B cell (primary cell): ENCODE measurements around the gene TMEM52. TPM values are rescaled to one million over a fixed set of nuclear protein-coding genes. Genes with fewer than 3 reads are reported as not detected.

Experiments used
- ATAC-seq: fragments of 200-7000 bp; cut with Tn5 transposase; one replicate; pipeline ENCODE4 v1.10.0; 2021; ENCODE audit warnings: low read depth, mild to moderate bottlenecking, moderate number of reproducible peaks, moderate library complexity
- CTCF ChIA-PET: fragments of 350-600 bp; sonication (Branson Sonifier 250); formaldehyde crosslinking; loops from one replicate; lab custom pipeline; 2021; ENCODE audit warnings: antibody characterized with exemption, inconsistent platforms; lab: Charles Lee
- POLR2A ChIA-PET: fragments of 350-600 bp; sonication (Branson Sonifier 250); formaldehyde crosslinking; loops from one replicate; lab custom pipeline; 2021; ENCODE audit warnings: antibody characterized with exemption; lab: Charles Lee
- DNase-seq: peaks from one replicate; pipeline ENCODE4 v3.0.0; 2013
- H2AFZ ChIP-seq: 2 replicates; pipeline ENCODE4 v1.6.1; 2012; ENCODE audit warnings: mild to moderate bottlenecking, low read depth, low read length; ENCODE audit not compliant: insufficient read depth, poor library complexity, severe bottlenecking
- H3K27ac ChIP-seq, 2 donors: 1 replicate in 1 of 2; 2 replicates in 1 of 2; pipeline ENCODE4 v1.5.1; 2012 to 2013; ENCODE audit warnings: low read length in 2 of 2, mild to moderate bottlenecking in 2 of 2, moderate library complexity in 1 of 2
- H3K27me3 ChIP-seq, 4 experiments: fragments of 200-600 bp in 1 of 4; sonication (generic) in 1 of 4; replicated peaks in 1 of 4; 1 replicate in 2 of 4; 2 replicates in 2 of 4; pipeline versions ENCODE4 v1.6.1 to v1.7.0; 2013 to 2016; ENCODE audit warnings: low read length in 3 of 4, mild to moderate bottlenecking in 2 of 4, mixed read lengths in 1 of 4, moderate library complexity in 1 of 4; ENCODE audit not compliant: insufficient read depth in 4 of 4, control insufficient read depth in 3 of 4; ENCODE audit errors: control extremely low read depth in 1 of 4
- H3K36me3 ChIP-seq, 2 experiments: replicated peaks in 1 of 2; 1 replicate in 1 of 2; 2 replicates in 1 of 2; pipeline versions ENCODE4 v1.6.1 to v1.7.1; 2013; ENCODE audit warnings: low read length in 1 of 2; ENCODE audit not compliant: insufficient read depth in 2 of 2, control insufficient read depth in 1 of 2; ENCODE audit errors: control extremely low read depth in 1 of 2, extremely low read depth in 1 of 2
- H3K4me1 ChIP-seq, 2 donors: fragments of 200-600 bp in 1 of 2; sonication (generic) in 1 of 2; 1 replicate in 1 of 2; 2 replicates in 1 of 2; pipeline versions ENCODE4 v1.5.1 to v1.6.1; 2013 to 2017; ENCODE audit warnings: low read length in 2 of 2; ENCODE audit not compliant: control insufficient read depth in 2 of 2, insufficient read depth in 2 of 2
- H3K4me2 ChIP-seq: replicated peaks from 2 replicates; pipeline ENCODE3; 2012; ENCODE audit warnings: mild to moderate bottlenecking, low read depth, low read length; ENCODE audit not compliant: poor library complexity, severe bottlenecking
- H3K4me3 ChIP-seq, 5 experiments: fragments of 200-600 bp in 1 of 5; sonication (generic) in 1 of 5; 1 replicate in 3 of 5; 2 replicates in 2 of 5; pipeline versions ENCODE4 v1.5.1 to v1.7.0; 2011 to 2016; ENCODE audit warnings: low read length in 4 of 5, mild to moderate bottlenecking in 4 of 5, low read depth in 2 of 5, control low read depth in 1 of 5, moderate library complexity in 1 of 5; ENCODE audit not compliant: insufficient read depth in 1 of 5; ENCODE audit errors: control extremely low read depth in 1 of 5, extremely low read depth in 1 of 5
- H3K79me2 ChIP-seq: fragments of 200-600 bp; sonication (generic); one replicate; pipeline ENCODE4 v1.6.0; 2016; ENCODE audit warnings: low read length; ENCODE audit not compliant: control insufficient read depth, insufficient read depth
- H3K9ac ChIP-seq: fragments of 200-600 bp; sonication (generic); 2 replicates; pipeline ENCODE4 v1.6.1; 2017; ENCODE audit warnings: mild to moderate bottlenecking, low read length, moderate library complexity
- H3K9me3 ChIP-seq, 3 donors: one replicate each; pipeline versions ENCODE4 v1.6.1 to v1.7.1; 2013; ENCODE audit warnings: low read length in 2 of 3; ENCODE audit not compliant: control insufficient read depth in 2 of 3, insufficient read depth in 1 of 3; ENCODE audit errors: control extremely low read depth in 1 of 3
- H4K20me1 ChIP-seq: 2 replicates; pipeline ENCODE4 v1.6.0; 2012; ENCODE audit warnings: mild to moderate bottlenecking, low read length; ENCODE audit not compliant: insufficient read depth, control insufficient read depth, poor library complexity, severe bottlenecking
- H3K27ac Mint-ChIP-seq: one replicate; pipeline ENCODE4 v1.8.0; 2021; ENCODE audit warnings: mixed read lengths
- H3K27me3 Mint-ChIP-seq: one replicate; pipeline ENCODE4 v1.8.0; 2021; ENCODE audit warnings: mixed read lengths
- H3K4me1 Mint-ChIP-seq: one replicate; pipeline ENCODE4 v1.8.0; 2021; ENCODE audit warnings: mixed read lengths
- H3K4me3 Mint-ChIP-seq: one replicate; pipeline ENCODE4 v1.8.0; 2021; ENCODE audit warnings: mixed read lengths
- H3K9me3 Mint-ChIP-seq: one replicate; pipeline ENCODE4 v1.8.0; 2022; ENCODE audit warnings: mixed read lengths; ENCODE audit not compliant: insufficient read depth
- EZH2 ChIP-seq: IDR thresholded peaks from 2 replicates; pipeline ENCODE4 v1.6.1; 2012; ENCODE audit warnings: borderline replicate concordance, low read depth, mild to moderate bottlenecking, moderate library complexity, low read length; ENCODE audit not compliant: insufficient read depth, poor library complexity, severe bottlenecking
- WGBS: methylation state at CpG from one replicate; pipeline ENCODE4 v1.1.5; 2013; ENCODE audit warnings: missing lambda C conversion rate; ENCODE audit not compliant: insufficient coverage; 5-methylcytosine and 5-hydroxymethylcytosine counted together
- intact Hi-C: fragments of 100-400 bp; cut with micrococcal nuclease; formaldehyde crosslinking; loops from one replicate; pipeline ENCODE4 v1.10.0; 2022
- polyA plus RNA-seq: library from polyadenylated mRNA; depleted of rRNA; stranded (reverse); fragments of >200 nt; gene quantifications from 2 replicates; pipeline ENCODE4 v1.2.3, GENCODE V29; 2012
- total RNA-seq, 2 donors: library from RNA; stranded (reverse); fragments of 120-200 nt in 1 of 2; gene quantifications; 1 replicate in 1 of 2; 2 replicates in 1 of 2; pipeline versions ENCODE4 v1.2.3 to v1.2.4, GENCODE V29; 2013 to 2022
- TF ChIP-seq, protein P1 (sequence below): fragments of 200-600 bp; IDR thresholded peaks from one replicate; pipeline ENCODE4 v1.8.0; 2022; ENCODE audit warnings: antibody characterized with exemption, mild to moderate bottlenecking

The TMEM52 gene
- total and polyA plus RNA-seq, 2 donors (not counting 1 experiment from before 2014, with no cell fraction given): 0.69 to 1.00 TPM

DNA sequence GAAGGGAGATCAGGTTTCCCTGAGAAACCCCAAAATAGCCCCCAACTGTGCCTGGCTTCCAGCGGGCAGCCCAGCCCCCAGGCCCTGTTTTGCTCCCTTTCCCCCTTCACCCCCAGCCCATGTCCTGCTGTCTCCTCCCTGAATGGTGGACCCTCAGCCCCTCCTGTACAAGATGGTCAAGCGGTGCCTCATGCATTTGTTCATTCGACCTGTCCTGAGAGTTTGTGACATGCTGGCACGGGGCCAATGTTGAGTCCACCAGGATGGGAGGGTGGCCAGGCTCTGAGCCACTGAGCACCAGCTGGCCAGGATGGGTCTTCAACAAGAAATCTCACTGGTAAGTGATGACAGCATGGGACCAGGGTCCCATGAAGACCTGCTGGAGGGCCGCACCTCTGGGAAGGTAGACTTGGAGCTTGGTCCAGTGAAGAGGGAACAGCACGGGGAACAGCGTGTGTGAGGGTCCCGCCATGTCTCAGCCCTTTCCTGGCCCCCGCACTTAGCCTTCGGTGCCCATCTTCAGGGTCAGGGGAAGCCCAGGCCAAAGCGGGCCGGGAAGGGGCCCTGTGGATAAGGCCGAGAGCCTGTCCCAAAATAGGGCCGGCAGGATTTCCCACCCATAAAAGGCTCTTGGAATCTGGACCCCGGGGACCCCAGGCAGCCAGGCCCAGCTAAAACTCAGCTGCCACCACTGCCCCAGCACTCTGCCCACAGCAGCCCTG, 3.9 kb downstream of the TMEM52 start, which contains the start of gene CALML6:
TSS of gene CALML6 (plus strand) at position 290 of the 722 bp plus-strand sequence. CDS start at position 311, 21 bp downstream.
- DNase-seq (no peak), ATAC-seq (no peak)
- Histone ChIP-seq H3K27ac (no peak within 1 kb of the TSS), H3K9me3 (peaks cover 0 to 16% (median 0%) of the 10 kb centered on the region in 3 donors), H3K27me3 (peaks cover 0 to 5% (median 0%) of the 10 kb centered on the region in 4 experiments), H4K20me1 (no peaks in the 10 kb centered on the region), H3K9ac (no peak within 1 kb of the TSS), H3K4me2 (no peak within 1 kb of the TSS), H3K4me3 (no peak within 1 kb of the TSS), H3K79me2 (peaks cover under 1% of the 10 kb centered on the region), H3K36me3 (no peaks in the 10 kb centered on the region), H2AFZ (no peak within 1 kb of the TSS), H3K4me1 (peaks cover 12 to 22% of the 10 kb centered on the region in 2 donors)
- CTCF ChIA-PET: no interaction called here
- Mint-ChIP-seq H3K27me3 (peaks cover 4% of the 10 kb centered on the region), H3K9me3 (no peaks in the 10 kb centered on the region), H3K4me1 (peaks cover 6% of the 10 kb centered on the region), H3K4me3 (no peak within 1 kb of the TSS), H3K27ac (no peak within 1 kb of the TSS)
- WGBS: 97% methylated on average over 15 of the region's 15 CpGs
- POLR2A ChIA-PET: no interaction called here
- intact Hi-C loops: loop anchor here (5.0 kb wide), 2 partner anchors 217 to 612 kb away; partner anchors contain the start of gene PANK4
- no peak for TF ChIP-seq EZH2
- TF ChIP-seq, protein P1, sequence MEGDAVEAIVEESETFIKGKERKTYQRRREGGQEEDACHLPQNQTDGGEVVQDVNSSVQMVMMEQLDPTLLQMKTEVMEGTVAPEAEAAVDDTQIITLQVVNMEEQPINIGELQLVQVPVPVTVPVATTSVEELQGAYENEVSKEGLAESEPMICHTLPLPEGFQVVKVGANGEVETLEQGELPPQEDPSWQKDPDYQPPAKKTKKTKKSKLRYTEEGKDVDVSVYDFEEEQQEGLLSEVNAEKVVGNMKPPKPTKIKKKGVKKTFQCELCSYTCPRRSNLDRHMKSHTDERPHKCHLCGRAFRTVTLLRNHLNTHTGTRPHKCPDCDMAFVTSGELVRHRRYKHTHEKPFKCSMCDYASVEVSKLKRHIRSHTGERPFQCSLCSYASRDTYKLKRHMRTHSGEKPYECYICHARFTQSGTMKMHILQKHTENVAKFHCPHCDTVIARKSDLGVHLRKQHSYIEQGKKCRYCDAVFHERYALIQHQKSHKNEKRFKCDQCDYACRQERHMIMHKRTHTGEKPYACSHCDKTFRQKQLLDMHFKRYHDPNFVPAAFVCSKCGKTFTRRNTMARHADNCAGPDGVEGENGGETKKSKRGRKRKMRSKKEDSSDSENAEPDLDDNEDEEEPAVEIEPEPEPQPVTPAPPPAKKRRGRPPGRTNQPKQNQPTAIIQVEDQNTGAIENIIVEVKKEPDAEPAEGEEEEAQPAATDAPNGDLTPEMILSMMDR: no peak
